Caco-2 (cell line): ENCODE measurements around the gene SHKBP1. TPM values are rescaled to one million over a fixed set of nuclear protein-coding genes. Genes with fewer than 3 reads are reported as not detected.

Source experiments
- BruUV-seq: library from RNA; stranded (reverse); fragments of 400-500 nt; replicated peaks from 2 replicates; lab custom pipeline; 2021; lab: Mats Ljungman, UMichigan
- CTCF ChIA-PET: fragments of 300-600 bp; sonication (Branson Sonifier 250); formaldehyde crosslinking; loops from one replicate; lab custom pipeline; 2022; ENCODE audit warnings: antibody characterized with exemption; lab: Charles Lee
- POLR2A ChIA-PET: fragments of 300-600 bp; sonication (Branson Sonifier 250); formaldehyde crosslinking; loops from one replicate; lab custom pipeline; 2022; ENCODE audit warnings: antibody characterized with exemption; lab: Charles Lee
- DNase-seq, 2 experiments: peaks; one replicate each; pipeline versions ENCODE4 v3.0.0 to v3.0.0-alpha.2; 2020 to 2022
- H3K27me3 ChIP-seq: replicated peaks from 2 replicates; pipeline ENCODE4 v1.6.0; 2011; ENCODE audit warnings: low read length; ENCODE audit not compliant: control insufficient read depth, insufficient read depth
- H3K36me3 ChIP-seq: 2 replicates; pipeline ENCODE4 v1.5.1; 2011; ENCODE audit warnings: low read length; ENCODE audit not compliant: control insufficient read depth, insufficient read depth
- H3K4me1 ChIP-seq: fragments of 250-450 bp; sonication (Bioruptor Pico); 2 replicates; pipeline ENCODE4 v1.5.1; 2020; ENCODE audit warnings: mild to moderate bottlenecking
- H3K4me3 ChIP-seq: 2 replicates; pipeline ENCODE4 v1.5.1; 2011; ENCODE audit warnings: low read depth, mild to moderate bottlenecking, control low read depth, low read length
- H3K9me3 ChIP-seq: fragments of 250-450 bp; sonication (Bioruptor Pico); 2 replicates; pipeline ENCODE4 v1.5.1; 2020; ENCODE audit warnings: mild to moderate bottlenecking, moderate library complexity
- H3K27ac Mint-ChIP-seq: one replicate; pipeline ENCODE4 v1.8.0; 2022; ENCODE audit warnings: mixed read lengths; ENCODE audit not compliant: unreplicated experiment
- H3K27me3 Mint-ChIP-seq: one replicate; pipeline ENCODE4 v1.8.0; 2022; ENCODE audit warnings: mixed read lengths; ENCODE audit not compliant: insufficient read depth, unreplicated experiment
- H3K36me3 Mint-ChIP-seq: one replicate; pipeline ENCODE4 v1.8.0; 2022; ENCODE audit warnings: mild to moderate bottlenecking, mixed read lengths; ENCODE audit not compliant: insufficient read depth, unreplicated experiment
- H3K4me1 Mint-ChIP-seq: one replicate; pipeline ENCODE4 v1.8.0; 2022; ENCODE audit warnings: low read depth, mixed read lengths; ENCODE audit not compliant: unreplicated experiment
- H3K4me3 Mint-ChIP-seq: one replicate; pipeline ENCODE4 v1.8.0; 2022; ENCODE audit warnings: mild to moderate bottlenecking, moderate library complexity, mixed read lengths; ENCODE audit not compliant: unreplicated experiment
- H3K9me3 Mint-ChIP-seq: one replicate; pipeline ENCODE4 v1.8.0; 2022; ENCODE audit warnings: mixed read lengths; ENCODE audit not compliant: unreplicated experiment
- CTCF ChIP-seq, 2 experiments: fragments of 200-600 bp in 1 of 2; IDR thresholded peaks; 1 replicate in 1 of 2; 2 replicates in 1 of 2; pipeline versions ENCODE4 v1.5.1 to v1.8.0; 2011 to 2022; ENCODE audit warnings: antibody characterized with exemption in 1 of 2, control low read depth in 1 of 2, inconsistent platforms in 1 of 2, low read depth in 1 of 2, low read length in 1 of 2, mild to moderate bottlenecking in 1 of 2, moderate library complexity in 1 of 2; ENCODE audit not compliant: insufficient read depth in 1 of 2, severe bottlenecking in 1 of 2, unreplicated experiment in 1 of 2
- intact Hi-C: fragments of 100-400 bp; cut with micrococcal nuclease; formaldehyde crosslinking; loops from one replicate; pipeline ENCODE4 v1.10.0; 2022; ENCODE audit not compliant: unreplicated experiment
- total RNA-seq: library from RNA; stranded (reverse); gene quantifications from 2 replicates; pipeline ENCODE4 v1.2.3, GENCODE V29; 2022

The SHKBP1 gene
- total RNA-seq, 1 experiment from 2014 or later: 82.6 TPM

DNA sequence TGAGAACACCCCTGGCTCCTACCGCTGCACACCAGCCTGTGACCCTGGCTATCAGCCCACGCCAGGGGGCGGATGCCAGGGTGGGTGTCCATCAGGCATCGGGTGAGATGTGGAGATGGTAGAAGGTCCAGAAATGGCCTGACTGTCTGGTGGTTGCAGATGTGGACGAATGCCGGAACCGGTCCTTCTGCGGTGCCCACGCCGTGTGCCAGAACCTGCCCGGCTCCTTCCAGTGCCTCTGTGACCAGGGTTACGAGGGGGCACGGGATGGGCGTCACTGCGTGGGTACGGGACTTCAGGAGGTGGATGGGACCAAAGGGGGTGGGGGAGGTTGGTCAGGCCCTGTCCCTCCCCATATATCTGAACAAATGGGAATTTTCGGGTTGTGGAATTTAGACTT is 40.3 kb downstream of the SHKBP1 start:
- Mint-ChIP-seq H3K36me3 (peaks cover 25% of the 10 kb centered on the region), H3K27me3 (no peaks in the 10 kb centered on the region), H3K4me1 (peaks cover 14% of the 10 kb centered on the region), H3K4me3 (no peak overlapping the region), H3K9me3 (no peaks in the 10 kb centered on the region), H3K27ac (no peak overlapping the region)
- ChIA-PET POLR2A (no interaction called here), CTCF (interaction anchor here (0.7 to 1.6 kb wide), 2 partner anchors 13 to 734 kb away, joined by 4 to 7 read pairs; no protein-coding TSS in a partner anchor)
- BruUV-seq: no TSS peak
- Histone ChIP-seq H3K9me3 (no peaks in the 10 kb centered on the region), H3K4me1 (peaks cover 4% of the 10 kb centered on the region; the same call in 1 of the 2 replicates), H3K36me3 (no peaks in the 10 kb centered on the region), H3K4me3 (no peak overlapping the region), H3K27me3 (no peaks in the 10 kb centered on the region)
- DNase-seq: no peak
- no peak for TF ChIP-seq CTCF (IDR thresholded peaks at IDR 0.05; ENCODE audit: insufficient read depth in 1 of 2, low read depth in 1 of 2, low read length in 1 of 2, severe bottlenecking in 1 of 2, unreplicated experiment in 1 of 2)
- intact Hi-C loops: no loop called here

DNA sequence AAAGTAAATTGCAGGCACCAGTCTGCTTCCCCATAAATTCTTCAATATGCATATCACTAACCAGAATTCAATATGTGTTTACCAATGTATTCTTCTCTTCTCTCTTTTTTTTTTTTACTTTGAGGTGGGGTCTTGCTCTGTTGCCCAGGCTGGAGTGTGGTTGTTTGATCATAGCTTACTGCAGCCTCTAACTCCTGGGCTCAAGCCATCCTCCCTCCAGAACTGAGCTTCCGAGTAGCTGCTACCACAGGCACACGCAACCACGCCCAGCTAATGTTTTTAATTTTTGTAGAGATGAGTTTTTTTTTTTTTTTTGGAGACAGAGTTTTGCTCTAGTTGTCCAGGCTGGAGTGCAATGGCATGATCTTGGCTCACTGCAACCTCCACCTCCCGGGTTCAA is 41.3 kb downstream of the SHKBP1 start:
- H3K36me3 Mint-ChIP-seq: peaks cover 16% of the 10 kb centered on the region

GRCh38 chr19:40619333-40620160 is 42.9 kb downstream of the SHKBP1 start:
- intact Hi-C loops: no loop called here
- H3K4me3 Mint-ChIP-seq: no peak overlapping the region
- H3K4me1 Mint-ChIP-seq: peaks cover 21% of the 10 kb centered on the region
- DNase-seq: no peak
- CTCF ChIA-PET: interaction anchor here (0.8 kb wide), 1 partner anchor 153 kb away, joined by 3 read pairs; no protein-coding TSS in a partner anchor
- no peak for TF ChIP-seq CTCF (IDR thresholded peaks at IDR 0.05; ENCODE audit: insufficient read depth in 1 of 2, low read depth in 1 of 2, low read length in 1 of 2, severe bottlenecking in 1 of 2, unreplicated experiment in 1 of 2)
- no peaks in the 10 kb centered on the region for H3K9me3 ChIP-seq
- H3K27me3 ChIP-seq: no peaks in the 10 kb centered on the region
- H3K9me3 Mint-ChIP-seq: no peaks in the 10 kb centered on the region
- POLR2A ChIA-PET: no interaction called here
- H3K27me3 Mint-ChIP-seq: no peaks in the 10 kb centered on the region
- no peak overlapping the region for H3K4me3 ChIP-seq
- H3K27ac Mint-ChIP-seq: no peak overlapping the region
- no TSS peak for BruUV-seq
- no peaks in the 10 kb centered on the region for H3K36me3 ChIP-seq
- H3K36me3 Mint-ChIP-seq: peaks cover 4% of the 10 kb centered on the region
- H3K4me1 ChIP-seq: peaks cover 11% of the 10 kb centered on the region; the same call in 1 of the 2 replicates

More for the DNA sequence above, 41.3 kb downstream of the SHKBP1 start:
- Mint-ChIP-seq H3K9me3 (no peaks in the 10 kb centered on the region), H3K27ac (no peak overlapping the region), H3K4me1 (peaks cover 14% of the 10 kb centered on the region), H3K27me3 (no peaks in the 10 kb centered on the region), H3K4me3 (no peak overlapping the region)
- CTCF ChIA-PET: no interaction called here
- H3K4me1 ChIP-seq: peaks cover 4% of the 10 kb centered on the region; the same call in 1 of the 2 replicates
- no peaks in the 10 kb centered on the region for H3K36me3 ChIP-seq
- no peak overlapping the region for H3K4me3 ChIP-seq
- DNase-seq: no peak
- TF ChIP-seq CTCF (IDR thresholded peaks at IDR 0.05; ENCODE audit: insufficient read depth in 1 of 2, low read depth in 1 of 2, low read length in 1 of 2, severe bottlenecking in 1 of 2, unreplicated experiment in 1 of 2): no peak
- H3K27me3 ChIP-seq: no peaks in the 10 kb centered on the region
- intact Hi-C loops: no loop called here
- POLR2A ChIA-PET: no interaction called here
- H3K9me3 ChIP-seq: no peaks in the 10 kb centered on the region
- BruUV-seq: no TSS peak
